D341Med (cell line): ENCODE data around the gene COL5A3.
A peak's percentile ranks its signal among the peaks of the same experiment; 100 is the strongest.

Experiments used
- DNase-seq: peaks from one replicate; pipeline ENCODE4 v3.0.0; 2012; ENCODE audit warnings: low spot score

The COL5A3 gene

DNA sequence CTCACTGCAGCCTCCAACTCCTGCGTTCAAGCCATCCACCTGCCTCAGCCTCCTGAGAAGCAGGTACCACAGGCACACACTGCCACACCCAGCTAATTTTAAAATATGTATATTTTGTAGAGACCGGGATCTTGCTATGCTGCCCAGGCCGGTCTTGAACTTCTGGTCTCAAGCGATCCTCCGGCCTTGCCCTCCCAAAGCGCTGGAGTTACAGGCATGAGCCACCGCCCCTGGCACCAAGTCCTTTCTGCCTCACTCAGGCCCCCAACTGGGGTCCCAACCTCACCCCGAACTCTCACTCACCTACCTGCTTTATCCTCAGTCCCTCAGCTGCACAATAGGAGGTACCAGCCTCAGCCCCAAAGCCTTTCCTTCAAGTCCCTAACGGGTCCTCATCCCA is 635 bp upstream of the COL5A3 start:
- DNase-seq, result peak; percentile 8

DNA sequence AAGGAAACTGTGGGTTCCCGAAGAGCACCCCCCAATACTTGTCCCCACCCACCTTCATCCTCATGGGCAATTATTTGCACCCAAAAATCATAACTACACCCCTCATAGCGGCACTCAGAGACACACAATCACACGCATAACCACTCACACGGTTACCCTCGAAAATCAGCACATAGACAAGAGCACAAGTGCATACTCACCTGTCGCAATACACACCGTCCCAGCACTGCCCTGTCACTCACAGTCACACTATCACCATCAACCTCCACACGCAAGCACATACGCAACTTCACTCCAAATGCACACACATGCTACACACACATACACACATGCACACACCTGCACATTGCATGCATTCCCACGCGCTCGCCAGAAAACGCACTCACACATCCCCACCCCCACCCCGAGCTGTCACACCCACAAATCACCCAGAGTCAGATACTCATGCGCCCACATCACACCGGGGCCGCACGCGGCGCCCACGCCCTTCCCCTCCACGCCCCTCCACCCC is 535 bp downstream of the COL5A3 start:
- DNase-seq, result peak; percentile 17

DNA sequence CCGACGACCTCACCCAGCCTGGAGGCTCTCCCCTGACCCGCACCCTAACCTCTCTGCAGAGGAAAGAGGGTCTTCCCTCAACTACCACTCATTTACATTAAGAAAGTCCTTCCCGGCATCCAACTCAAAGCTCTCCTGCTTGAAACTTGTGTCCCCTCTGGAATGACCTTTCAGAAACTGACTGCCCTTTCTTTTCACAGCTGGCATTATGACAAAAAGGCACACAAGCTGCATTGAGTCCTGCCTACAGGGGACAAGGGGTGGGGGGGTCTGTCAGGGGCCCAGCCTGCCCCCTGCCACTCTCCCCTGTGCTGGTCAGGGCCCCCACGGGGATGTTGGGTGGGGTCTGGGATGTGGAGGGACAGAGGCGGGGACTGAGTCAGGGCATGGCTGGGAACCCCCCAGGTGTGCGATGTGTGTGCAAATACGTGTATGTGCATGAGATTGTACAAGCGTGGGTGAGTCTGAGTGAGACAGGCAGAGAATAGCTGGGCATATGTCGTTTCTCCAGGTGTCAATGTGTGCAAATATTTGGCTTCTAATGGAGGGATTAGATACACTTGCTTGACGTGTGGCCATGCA is 2.0 kb downstream of the COL5A3 start:
- DNase-seq, result no peak

DNA sequence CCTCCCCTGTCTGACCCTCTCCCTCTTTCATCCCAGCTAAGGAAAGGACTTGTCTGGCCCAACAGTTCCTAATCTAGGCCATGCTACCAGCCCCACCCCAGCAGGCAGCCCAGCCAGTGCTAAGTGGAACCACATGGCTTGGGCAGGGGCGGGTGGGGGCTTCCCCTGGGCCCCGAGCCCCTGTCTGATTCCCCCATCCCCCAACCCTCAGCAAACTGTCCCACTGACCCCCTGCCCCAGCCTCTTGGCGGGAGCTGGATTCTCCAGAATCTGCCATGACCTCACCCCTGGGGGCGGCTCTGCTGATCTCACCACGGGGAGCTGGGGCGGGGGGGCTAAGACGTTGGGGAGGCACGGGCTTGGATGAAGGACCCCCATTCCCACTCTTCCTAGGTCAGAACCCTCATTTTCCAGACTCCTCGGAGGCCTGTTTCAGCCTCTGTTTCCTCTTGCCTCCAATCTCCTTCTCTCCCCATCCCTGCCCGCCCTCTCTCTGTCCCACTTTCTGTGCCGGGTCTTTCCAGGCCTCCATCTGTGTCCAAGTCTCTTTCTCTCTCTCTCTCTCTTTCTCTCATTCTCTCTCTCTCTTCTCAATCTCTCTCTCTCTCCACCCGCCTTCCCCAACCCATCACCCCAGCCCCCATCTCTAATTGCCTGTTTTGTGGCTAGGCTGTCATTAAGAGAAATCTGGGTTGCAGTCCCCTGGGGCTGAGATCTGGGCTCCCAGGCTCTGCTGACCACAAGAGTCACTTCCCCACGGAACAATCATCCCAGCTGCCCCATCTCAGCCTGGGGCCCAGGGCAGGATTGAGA is 2.7 kb downstream of the COL5A3 start:
- DNase-seq, result peak; percentile 28

DNA sequence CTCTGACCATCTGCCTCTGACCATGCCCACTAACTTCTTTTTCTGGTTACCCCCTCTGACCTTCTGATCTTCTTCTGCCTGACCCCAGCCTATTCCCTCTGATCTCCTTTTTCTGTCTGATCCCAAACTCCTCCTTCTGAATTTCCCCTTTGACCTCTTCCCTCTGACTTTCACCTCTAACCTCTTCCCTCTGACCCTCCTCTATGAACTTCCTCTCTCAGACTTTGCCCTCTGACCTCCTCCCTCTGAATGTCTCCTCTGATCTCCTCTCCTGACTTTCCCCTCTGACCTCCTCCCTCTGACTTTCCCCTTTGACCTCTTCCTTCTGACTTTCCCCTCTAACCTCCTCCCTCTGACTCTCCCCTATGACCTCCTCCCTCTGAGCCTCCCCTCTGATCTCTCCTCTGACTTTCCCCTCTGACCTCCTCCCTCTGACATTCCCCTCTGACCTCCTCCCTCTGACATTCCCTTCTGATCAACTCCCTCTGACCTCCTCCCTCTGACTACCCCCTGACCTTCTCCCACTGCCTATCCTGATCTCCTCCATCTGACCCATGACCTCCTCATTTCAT is 3.5 kb downstream of the COL5A3 start:
- no peak for DNase-seq

DNA sequence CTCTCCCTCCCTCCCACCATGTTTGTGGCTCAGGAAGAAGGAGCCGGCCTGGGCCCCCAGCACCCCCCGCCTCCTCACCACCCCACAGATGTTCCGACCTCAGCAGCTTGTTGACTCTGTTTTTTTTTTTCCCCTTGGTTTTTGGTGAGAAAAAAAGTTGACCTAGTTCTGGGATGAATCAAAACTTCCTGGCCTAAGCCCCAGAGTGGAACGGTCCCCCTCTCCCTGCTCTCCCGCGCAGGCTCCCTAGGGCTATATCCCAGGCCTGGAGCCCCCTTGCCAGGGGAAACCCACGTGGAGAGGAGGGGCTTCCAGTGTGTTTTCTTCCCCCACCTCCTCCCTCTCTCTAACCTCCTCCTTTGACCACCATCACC is 4.0 kb downstream of the COL5A3 start:
- peak; percentile 35 for DNase-seq

GRCh38 chr19:10005632-10006334 is 4.5 kb downstream of the COL5A3 start:
- DNase-seq, result peak; percentile 37

DNA sequence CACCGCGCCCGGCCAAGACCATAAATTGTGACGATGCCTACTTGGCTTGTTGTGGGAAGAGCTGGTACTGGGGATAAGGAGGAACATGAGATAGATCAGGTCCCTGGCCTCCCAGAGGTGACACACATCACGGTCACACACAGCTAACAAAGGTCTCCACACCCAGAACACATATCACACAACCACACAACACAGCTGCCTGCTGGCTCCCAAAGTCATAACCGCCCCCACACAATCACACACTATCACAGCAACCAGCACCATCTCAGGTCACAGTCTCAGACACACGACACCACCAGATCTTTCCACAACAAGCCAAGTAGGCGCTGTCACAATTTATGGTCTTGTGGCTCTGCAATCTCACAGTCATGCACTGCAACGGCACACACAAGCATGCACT is 5.7 kb downstream of the COL5A3 start:
- DNase-seq, result peak; percentile 6

- DNase-seq, result no peak
These were observed 7.0 kb downstream of the COL5A3 start for GRCh38 chr19:10003271-10003670.

GRCh38 chr19:10001899-10002298 is 8.4 kb downstream of the COL5A3 start:
- no peak for DNase-seq

- peak; percentile 88 for DNase-seq
These were observed 10.0 kb downstream of the COL5A3 start for GRCh38 chr19:10000171-10000826.

DNA sequence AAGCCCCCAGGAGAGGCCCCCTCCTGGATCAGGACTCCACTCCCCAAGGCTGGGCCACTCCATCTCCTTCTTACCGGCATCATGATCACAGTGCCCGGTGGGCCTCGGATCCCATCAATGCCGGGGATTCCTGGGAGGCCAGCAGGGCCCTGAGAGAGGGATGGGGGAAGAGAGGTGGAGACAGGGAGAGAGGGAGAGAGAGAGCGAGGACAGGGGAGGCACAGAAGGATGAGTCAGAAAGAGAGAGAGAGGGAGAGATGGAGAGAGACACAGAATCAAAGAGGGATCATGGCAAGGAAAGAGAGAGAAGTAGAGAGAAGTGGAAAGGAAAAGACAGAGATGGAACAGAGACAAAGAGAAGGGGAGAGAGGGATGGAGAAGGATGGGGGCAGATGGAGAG is 13.8 kb downstream of the COL5A3 start:
- no peak for DNase-seq

GRCh38 chr19:9995999-9996398 is 14.3 kb downstream of the COL5A3 start:
- no peak for DNase-seq

DNA sequence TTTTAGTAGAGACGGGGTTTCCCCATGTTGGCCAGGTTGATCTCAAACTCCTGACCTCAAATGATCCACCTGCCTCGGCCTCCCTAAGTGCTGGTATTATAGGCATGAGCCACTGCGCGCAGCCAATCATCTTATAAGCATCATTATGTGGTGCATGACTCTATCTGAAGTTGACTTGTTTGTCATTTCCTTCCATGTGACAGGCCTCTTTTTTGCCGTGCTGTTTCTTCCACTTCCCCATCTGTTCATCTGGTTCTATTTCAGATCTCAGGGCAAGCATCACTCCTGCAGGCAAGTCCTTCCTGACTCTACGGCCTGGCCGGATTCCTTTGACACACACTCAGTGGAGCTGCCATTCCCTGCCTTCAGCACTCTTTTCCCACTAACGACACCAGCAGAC is 15.2 kb downstream of the COL5A3 start:
- DNase-seq, result no peak

- no peak for DNase-seq
These were observed 18.7 kb downstream of the COL5A3 start for GRCh38 chr19:9991425-9992191.

GRCh38 chr19:9989504-9989903 is 20.8 kb downstream of the COL5A3 start:
- no peak for DNase-seq

- DNase-seq, result no peak
These were observed 23.5 kb downstream of the COL5A3 start for GRCh38 chr19:9986787-9987281.

DNA sequence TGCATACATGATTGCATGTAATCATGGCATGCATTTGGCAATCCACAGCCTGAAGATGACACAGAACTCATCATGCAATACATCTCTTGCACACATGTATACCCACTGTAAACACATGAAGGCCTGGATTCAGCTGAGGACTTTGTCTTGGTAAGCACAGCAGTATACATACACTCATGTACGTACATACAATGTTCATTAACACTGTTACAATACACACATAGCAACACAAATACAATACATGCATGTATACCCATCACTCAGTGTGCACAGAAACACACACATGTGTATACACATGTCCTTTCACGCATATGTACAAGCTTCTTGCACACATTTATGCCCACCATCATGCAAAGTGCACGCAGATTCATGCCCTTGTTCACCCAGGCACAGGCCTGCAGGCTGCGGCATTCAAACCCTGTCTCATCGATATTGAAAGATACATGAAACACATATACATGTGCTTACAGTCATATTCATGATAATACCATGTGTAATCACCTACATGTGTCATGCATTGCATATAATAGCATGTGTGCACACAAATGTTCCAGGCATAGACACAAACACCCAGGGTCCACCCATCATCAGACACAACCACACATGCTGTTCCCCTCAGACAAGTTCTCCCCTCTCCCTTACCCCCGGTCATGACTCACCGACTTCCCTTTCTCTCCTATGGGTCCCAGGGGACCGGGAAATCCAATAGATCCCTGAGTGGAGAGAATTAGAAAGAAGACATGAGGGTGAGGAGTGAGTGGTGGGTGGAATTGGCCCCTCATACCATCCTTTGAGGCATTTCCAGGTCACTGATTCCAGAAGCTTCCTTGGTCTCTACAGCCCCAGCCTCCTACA is 28.7 kb downstream of the COL5A3 start:
- no peak for DNase-seq

DNA sequence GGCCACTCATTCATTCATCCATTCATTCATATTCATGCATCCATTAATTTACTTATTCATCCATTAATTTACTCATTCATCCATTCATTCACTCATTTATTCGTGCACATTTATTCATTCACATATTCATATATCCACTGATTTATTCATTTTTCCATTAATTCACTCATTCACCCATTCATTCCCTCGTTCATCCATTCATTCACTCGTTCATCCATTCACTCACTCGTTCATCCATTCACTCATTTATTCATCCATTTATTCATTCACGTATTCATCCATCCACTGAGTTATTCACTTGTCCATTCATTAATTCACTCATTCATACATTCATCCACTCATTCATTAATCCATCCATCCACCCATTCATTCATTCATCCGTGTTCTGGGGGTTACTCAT is 38.2 kb downstream of the COL5A3 start:
- no peak for DNase-seq
